ENCODE measurements around the gene ZNF236. TPM values are rescaled to one million over a fixed set of nuclear protein-coding genes. Genes with fewer than 3 reads are reported as not detected.

Gene ZNF236
- total RNA-seq, 1 donor from 2014 or later, result 21.0 TPM

GRCh38 chr18:76920974-76921373 is 98.6 kb downstream of the ZNF236 start:
- Mint-ChIP-seq H3K36me3 (ENCODE audit: unreplicated experiment) (no peaks in the 10 kb centered on the region), H3K27ac (ENCODE audit: unreplicated experiment) (no peak overlapping the region), H3K27me3 (ENCODE audit: unreplicated experiment) (no peaks in the 10 kb centered on the region), H3K4me3 (ENCODE audit: unreplicated experiment) (no peak overlapping the region), H3K4me1 (ENCODE audit: low read depth, unreplicated experiment) (peaks cover 6% of the 10 kb centered on the region), H3K9me3 (ENCODE audit: unreplicated experiment) (no peaks in the 10 kb centered on the region)
- no peak for DNase-seq
- no peak for TF ChIP-seq CTCF (IDR thresholded peaks at IDR 0.05; ENCODE audit: partially characterized antibody, unreplicated experiment)

DNA sequence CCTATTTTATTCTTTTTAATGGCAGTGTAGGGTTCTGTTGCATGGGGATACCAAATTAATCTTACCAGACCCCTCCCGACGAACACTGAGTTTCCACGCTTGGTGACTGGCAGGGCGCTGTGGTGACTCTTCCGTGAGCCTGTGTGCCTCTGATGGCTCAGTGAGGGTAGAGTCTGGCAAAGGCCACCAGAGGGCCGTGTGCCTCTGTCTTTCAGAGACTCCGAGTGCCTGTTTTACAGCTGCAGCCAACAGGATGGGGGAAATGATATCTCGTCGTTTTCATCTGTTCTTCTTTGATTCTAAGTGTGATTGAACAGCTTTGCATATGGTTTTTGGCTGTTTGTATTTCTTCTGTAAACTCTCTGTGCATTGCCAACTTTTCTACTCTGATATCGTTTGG is 99.8 kb downstream of the ZNF236 start:
- H3K27ac Mint-ChIP-seq (ENCODE audit: unreplicated experiment), result no peak overlapping the region
- peak; percentile 64 for TF ChIP-seq CTCF (IDR thresholded peaks at IDR 0.05; ENCODE audit: partially characterized antibody, unreplicated experiment)
- no peak overlapping the region for H3K4me3 Mint-ChIP-seq (ENCODE audit: unreplicated experiment)
- H3K36me3 Mint-ChIP-seq (ENCODE audit: unreplicated experiment), result no peaks in the 10 kb centered on the region
- H3K27me3 Mint-ChIP-seq (ENCODE audit: unreplicated experiment), result peaks cover 5% of the 10 kb centered on the region
- no peaks in the 10 kb centered on the region for H3K9me3 Mint-ChIP-seq (ENCODE audit: unreplicated experiment)
- peak; percentile 69 for DNase-seq
- peaks cover 8% of the 10 kb centered on the region for H3K4me1 Mint-ChIP-seq (ENCODE audit: low read depth, unreplicated experiment)

- TF ChIP-seq CTCF (IDR thresholded peaks at IDR 0.05; ENCODE audit: partially characterized antibody, unreplicated experiment), result peak; percentile 62
- Mint-ChIP-seq H3K9me3 (ENCODE audit: unreplicated experiment) (no peaks in the 10 kb centered on the region), H3K27me3 (ENCODE audit: unreplicated experiment) (peaks cover 5% of the 10 kb centered on the region), H3K36me3 (ENCODE audit: unreplicated experiment) (no peaks in the 10 kb centered on the region), H3K27ac (ENCODE audit: unreplicated experiment) (no peak overlapping the region), H3K4me1 (ENCODE audit: low read depth, unreplicated experiment) (peaks cover 8% of the 10 kb centered on the region), H3K4me3 (ENCODE audit: unreplicated experiment) (no peak overlapping the region)
- DNase-seq, result peak; percentile 74
Measured at GRCh38 chr18:76923485-76924085, 101.2 kb downstream of the ZNF236 start.

DNA sequence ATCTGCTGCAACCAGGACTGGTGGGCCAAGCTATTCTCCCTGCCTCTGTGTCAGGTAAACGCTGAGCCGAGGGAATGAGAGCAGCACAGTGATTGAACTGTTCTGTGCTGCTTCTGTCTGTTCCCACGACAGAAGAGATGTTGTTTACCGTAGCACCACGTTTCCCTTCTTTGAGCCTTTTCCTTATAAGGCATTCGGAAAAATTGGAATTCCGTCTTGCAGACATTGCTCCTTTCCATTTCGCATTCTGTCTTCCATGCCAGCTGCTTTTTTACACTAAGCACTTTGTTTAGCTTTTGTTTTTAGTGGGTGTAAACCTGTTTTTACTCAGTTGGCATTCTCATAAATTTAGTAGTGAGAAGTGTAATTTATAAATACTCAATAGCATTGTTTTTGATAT is 103.1 kb downstream of the ZNF236 start:
- no peak overlapping the region for H3K4me3 Mint-ChIP-seq (ENCODE audit: unreplicated experiment)
- TF ChIP-seq CTCF (IDR thresholded peaks at IDR 0.05; ENCODE audit: partially characterized antibody, unreplicated experiment), result no peak
- H3K4me1 Mint-ChIP-seq (ENCODE audit: low read depth, unreplicated experiment), result peaks cover 7% of the 10 kb centered on the region
- no peaks in the 10 kb centered on the region for H3K36me3 Mint-ChIP-seq (ENCODE audit: unreplicated experiment)
- peaks cover 5% of the 10 kb centered on the region for H3K27me3 Mint-ChIP-seq (ENCODE audit: unreplicated experiment)
- DNase-seq, result no peak
- H3K27ac Mint-ChIP-seq (ENCODE audit: unreplicated experiment), result no peak overlapping the region
- H3K9me3 Mint-ChIP-seq (ENCODE audit: unreplicated experiment), result no peaks in the 10 kb centered on the region

- no peaks in the 10 kb centered on the region for H3K9me3 Mint-ChIP-seq (ENCODE audit: unreplicated experiment)
- H3K4me1 Mint-ChIP-seq (ENCODE audit: low read depth, unreplicated experiment), result peaks cover 6% of the 10 kb centered on the region
- H3K4me3 Mint-ChIP-seq (ENCODE audit: unreplicated experiment), result no peak overlapping the region
- no peak overlapping the region for H3K27ac Mint-ChIP-seq (ENCODE audit: unreplicated experiment)
- H3K36me3 Mint-ChIP-seq (ENCODE audit: unreplicated experiment), result no peaks in the 10 kb centered on the region
- TF ChIP-seq CTCF (IDR thresholded peaks at IDR 0.05; ENCODE audit: partially characterized antibody, unreplicated experiment), result no peak
- DNase-seq, result no peak
- peaks cover 5% of the 10 kb centered on the region for H3K27me3 Mint-ChIP-seq (ENCODE audit: unreplicated experiment)
Measured at GRCh38 chr18:76927223-76927725, 104.9 kb downstream of the ZNF236 start.
